ENCODE data around the gene ARFGAP1. TPM values are rescaled to one million over a fixed set of nuclear protein-coding genes. Genes with fewer than 3 reads are reported as not detected.

ARFGAP1 gene
- total and polyA plus RNA-seq, 10 of the 15 experiments (the other 5 are each of a cell fraction or from before 2014, with no cell fraction given): 0.45 to 79.9 (median 30.8) TPM

GRCh38 chr20:63326314-63327230 is 54.0 kb downstream of the ARFGAP1 start:
- no TSS peak for BruUV-seq (replicated peaks)
- no peak overlapping the region for H3K9ac ChIP-seq (ENCODE audit: control insufficient read depth, insufficient read depth, low read length)
- H3K27me3 ChIP-seq (replicated peaks in 1 of 2; ENCODE audit: control insufficient read depth in 2 of 2, insufficient read depth in 2 of 2, low read length in 1 of 2): no peaks in the 10 kb centered on the region
- ATAC-seq (no peak), DNase-seq (ENCODE audit: low read depth, low spot score) (peak; percentile 11), FAIRE-seq (no peak)
- in situ Hi-C loops (cut with MboI) (no loop called here), intact Hi-C loops (cut with micrococcal nuclease; ENCODE audit: unreplicated experiment) (no loop called here)
- peaks cover 6% of the 10 kb centered on the region for H3K4me1 ChIP-seq (ENCODE audit: control insufficient read depth, insufficient read depth, low read length)
- POLR2A ChIA-PET: no interaction called here
- H3K4me3 ChIP-seq: no peak overlapping the region
- no peak overlapping the region for H3K27ac ChIP-seq (ENCODE audit: control insufficient read depth, insufficient read depth)
- RAD21 ChIA-PET (ENCODE audit: unreplicated experiment): no interaction called here
- CTCF ChIA-PET: no interaction called here
- H3K79me2 ChIP-seq (ENCODE audit: control insufficient read depth, insufficient read depth, low read length): no peaks in the 10 kb centered on the region
- H4K20me1 ChIP-seq (ENCODE audit: control insufficient read depth, insufficient read depth): no peaks in the 10 kb centered on the region
- no peak overlapping the region for H3K4me2 ChIP-seq (ENCODE audit: control insufficient read depth, insufficient read depth)
- 63% methylated on average over 15 of the region's 15 CpGs for WGBS (ENCODE audit: insufficient coverage, insufficient replicate concordance, low lambda C conversion rate, missing lambda C conversion rate)
- no peaks in the 10 kb centered on the region for H3K36me3 ChIP-seq (ENCODE audit: control insufficient read depth in 2 of 2, insufficient read depth in 2 of 2, low read length in 1 of 2)
- TF ChIP-seq MEF2B (IDR thresholded peaks at IDR 0.05; ENCODE audit: partially characterized antibody, poor library complexity, severe bottlenecking) (peak; percentile 29), ETV6 (conservative IDR thresholded peaks at IDR 0.05 in 1 of 2, IDR thresholded peaks at IDR 0.05 in 1 of 2; ENCODE audit: borderline replicate concordance in 1 of 2, low read depth in 1 of 2) (peak; percentile 65 to 89; a peak in 2 of 4 replicates), GABPA (IDR thresholded peaks at IDR 0.05; ENCODE audit: low read depth) (peak; percentile 70), JUND (IDR thresholded peaks at IDR 0.05; ENCODE audit: low read depth, low read length) (no peak), EGR1 (IDR thresholded peaks at IDR 0.05; ENCODE audit: borderline replicate concordance in 1 of 2, low read depth in 2 of 2, low read length in 2 of 2) (peak in 1 of 2 experiments; percentile 31; a peak in 1 of 3 replicates), ZBTB40 (IDR thresholded peaks at IDR 0.05; ENCODE audit: borderline replicate concordance) (peak; percentile 40; the same call in 1 of the 2 replicates), ZBTB11 (CRISPR knock-in tag; IDR thresholded peaks at IDR 0.05) (no peak), IKZF1 (conservative IDR thresholded peaks at IDR 0.05) (peak; percentile 58), SPI1 (IDR thresholded peaks at IDR 0.05; ENCODE audit: borderline replicate concordance, insufficient read depth, low read depth, low read length) (peak; percentile 14; the same call in 1 of the 2 replicates)
- H2AFZ ChIP-seq (ENCODE audit: control insufficient read depth, low read depth, low read length): no peak overlapping the region
- peaks cover 5% of the 10 kb centered on the region; the same call in 1 of the 3 replicates for H3K9me3 ChIP-seq (replicated peaks; ENCODE audit: control insufficient read depth, insufficient read depth, low read length)
- SMC1A ChIA-PET (ENCODE audit: uncharacterized antibody, unreplicated experiment): no interaction called here

Data from GM12878 (cell line).